ENCODE data around the gene ZMYM4. TPM values are rescaled to one million over a fixed set of nuclear protein-coding genes. Genes with fewer than 3 reads are reported as not detected.
"Not testable (repeated sequence)": the region's sequence is repeated elsewhere in the genome, so short reads cannot be mapped to it uniquely, and the experiment has no call there.

ZMYM4 gene
- polyA plus RNA-seq, 4 donors = 62.3 to 84.8 (median 70.6) TPM

GRCh38 chr1:35449334-35450008 lies 181.0 kb downstream of the ZMYM4 start:
- no peak for DNase-seq (ENCODE audit: low read depth in 4 of 4, low spot score in 3 of 4)

- DNase-seq (ENCODE audit: low read depth in 4 of 4, low spot score in 3 of 4) = peak; percentile 29 to 57 (median 40)
Measured at GRCh38 chr1:35451125-35451528, 182.6 kb downstream of the ZMYM4 start.

- DNase-seq (ENCODE audit: low read depth in 4 of 4, low spot score in 3 of 4) = no peak
Measured at GRCh38 chr1:35452106-35452774, 183.7 kb downstream of the ZMYM4 start.

DNA sequence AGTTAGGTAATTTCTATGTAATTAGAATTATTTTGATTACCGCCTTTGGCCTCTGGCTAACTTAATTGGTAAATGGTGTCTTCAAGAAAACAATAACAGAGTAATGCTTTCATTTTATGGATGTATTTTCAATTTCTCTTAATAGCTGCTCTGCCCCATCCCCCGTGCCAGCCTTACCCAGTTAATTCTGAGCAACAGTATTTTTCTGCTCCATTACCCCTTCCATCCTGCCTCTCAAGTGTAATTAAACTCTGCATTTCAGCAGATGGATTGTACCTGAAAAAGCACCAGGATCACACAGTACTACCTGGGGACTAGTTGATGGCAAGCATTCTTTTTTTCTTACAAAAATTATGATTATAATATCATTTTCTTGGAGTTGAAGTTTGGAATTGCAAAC lies 184.5 kb downstream of the ZMYM4 start:
- peak in 1 of 4 donors; percentile 12 for DNase-seq (ENCODE audit: low read depth in 4 of 4, low spot score in 3 of 4)

DNA sequence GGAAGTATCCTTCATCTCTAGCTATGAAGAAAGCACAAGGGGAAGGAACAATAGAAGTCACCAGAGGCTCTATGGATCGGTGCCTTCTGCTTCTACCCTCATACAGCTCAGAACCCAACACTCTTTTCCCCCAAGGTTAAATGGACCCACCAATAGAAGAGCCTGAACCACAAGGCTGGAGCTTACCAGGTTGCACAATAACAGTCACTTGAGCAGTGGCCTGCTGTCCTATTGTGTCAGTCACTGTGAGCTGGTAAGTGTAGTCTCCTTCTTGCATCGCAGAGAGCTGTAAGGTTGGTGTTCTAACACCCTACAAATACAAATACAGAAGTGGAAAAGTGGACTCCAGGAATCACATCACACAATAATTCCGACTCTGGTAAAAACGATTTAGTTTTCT lies 185.7 kb downstream of the ZMYM4 start:
- DNase-seq (ENCODE audit: low read depth in 4 of 4, low spot score in 3 of 4) = no peak

DNA sequence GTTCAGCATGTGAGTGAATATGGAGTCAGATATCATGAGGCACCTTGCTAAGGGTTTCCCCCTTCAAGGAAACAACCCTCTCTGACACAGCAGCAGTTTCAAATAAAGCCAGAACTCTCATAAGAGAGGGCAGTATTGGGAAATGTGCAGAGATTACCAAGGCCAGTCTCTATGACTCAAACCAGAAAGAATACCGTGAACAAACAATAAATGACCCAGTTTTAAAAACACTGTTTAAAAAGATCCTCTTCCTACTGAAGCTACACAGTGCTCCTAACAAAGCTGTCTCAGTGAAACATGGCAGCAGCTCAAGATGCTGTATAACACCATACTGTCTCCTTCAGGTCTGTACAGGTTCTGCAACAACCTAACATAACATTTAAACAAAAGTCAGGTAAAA lies 186.1 kb downstream of the ZMYM4 start:
- no peak for DNase-seq (ENCODE audit: low read depth in 4 of 4, low spot score in 3 of 4)

DNA sequence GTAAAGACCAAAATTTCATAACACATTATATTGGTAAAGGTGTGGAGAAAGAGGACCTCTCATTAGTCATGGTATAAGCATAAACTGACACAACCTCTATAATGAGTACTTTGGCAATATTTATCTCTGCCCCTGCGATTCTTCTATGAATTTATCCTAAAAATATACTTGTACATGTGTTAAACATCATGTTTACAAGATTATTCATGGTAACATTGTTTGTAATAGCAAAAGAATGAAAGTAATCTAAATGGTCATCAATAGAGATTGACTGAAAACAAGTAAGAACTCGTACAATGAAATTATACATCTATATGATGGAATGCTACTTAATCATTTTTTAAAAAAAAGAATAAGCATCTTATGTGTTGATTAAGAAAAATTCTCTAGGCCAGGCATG lies 192.3 kb downstream of the ZMYM4 start:
- DNase-seq (ENCODE audit: low read depth in 4 of 4, low spot score in 3 of 4) = no peak

DNA sequence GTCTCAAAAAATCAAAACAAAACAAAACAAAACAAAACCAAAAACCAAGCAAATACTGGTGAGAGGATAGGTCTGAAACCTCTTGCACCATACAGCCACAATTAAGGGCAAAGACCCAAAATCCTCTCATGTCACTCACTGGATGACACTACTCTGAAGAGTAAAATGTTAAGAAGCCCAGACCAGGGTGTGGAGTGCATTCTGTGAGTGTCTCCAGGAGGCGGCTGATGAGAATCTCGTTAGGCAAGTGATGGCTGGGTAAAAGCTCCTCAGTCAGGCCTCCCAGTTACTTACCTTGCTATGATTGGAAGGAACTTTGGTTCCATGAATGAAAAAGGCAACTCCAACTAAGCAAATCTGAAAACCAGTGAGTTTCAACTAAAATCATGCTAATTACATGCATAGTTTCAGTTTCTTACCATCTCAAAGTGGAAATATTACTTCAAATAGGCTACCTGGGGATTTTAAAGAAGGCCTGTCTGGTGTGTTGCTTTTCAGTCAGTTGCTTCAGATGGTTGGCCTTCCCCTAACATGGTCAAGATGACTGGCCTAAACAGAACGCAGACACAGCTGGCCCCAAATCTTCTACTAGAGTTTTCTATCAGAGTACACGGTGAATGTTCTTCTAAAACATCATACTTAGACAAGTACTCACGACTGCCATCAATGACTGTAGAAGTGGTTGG lies 193.6 kb downstream of the ZMYM4 start:
- DNase-seq (ENCODE audit: low read depth in 4 of 4, low spot score in 3 of 4) = no peak

DNA sequence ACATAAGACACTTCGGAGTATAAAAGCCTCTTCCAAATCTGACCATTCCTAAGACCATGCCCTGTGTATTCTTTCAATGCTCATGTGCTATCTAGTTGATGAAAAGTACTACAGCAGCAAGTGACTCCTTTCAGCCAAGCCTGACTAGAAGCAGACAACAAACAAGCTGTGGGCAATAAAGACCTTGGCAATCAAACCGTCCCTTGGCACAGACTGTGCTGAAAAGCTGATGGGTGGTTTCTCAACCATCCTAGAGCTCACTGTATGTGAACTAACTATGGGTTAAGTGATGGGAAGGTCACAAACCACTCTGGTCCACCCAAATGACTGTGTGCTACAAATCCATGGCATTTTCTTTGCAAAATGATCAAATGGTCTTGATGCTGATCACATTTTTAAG lies 194.7 kb downstream of the ZMYM4 start:
- DNase-seq (ENCODE audit: low read depth in 4 of 4, low spot score in 3 of 4) = no peak

- DNase-seq (ENCODE audit: low read depth in 4 of 4, low spot score in 3 of 4) = not testable (repeated sequence)
Measured at GRCh38 chr1:35463749-35464148, 195.2 kb downstream of the ZMYM4 start.

GRCh38 chr1:35466120-35466519 lies 197.6 kb downstream of the ZMYM4 start:
- no peak for DNase-seq (ENCODE audit: low read depth in 4 of 4, low spot score in 3 of 4)

DNA sequence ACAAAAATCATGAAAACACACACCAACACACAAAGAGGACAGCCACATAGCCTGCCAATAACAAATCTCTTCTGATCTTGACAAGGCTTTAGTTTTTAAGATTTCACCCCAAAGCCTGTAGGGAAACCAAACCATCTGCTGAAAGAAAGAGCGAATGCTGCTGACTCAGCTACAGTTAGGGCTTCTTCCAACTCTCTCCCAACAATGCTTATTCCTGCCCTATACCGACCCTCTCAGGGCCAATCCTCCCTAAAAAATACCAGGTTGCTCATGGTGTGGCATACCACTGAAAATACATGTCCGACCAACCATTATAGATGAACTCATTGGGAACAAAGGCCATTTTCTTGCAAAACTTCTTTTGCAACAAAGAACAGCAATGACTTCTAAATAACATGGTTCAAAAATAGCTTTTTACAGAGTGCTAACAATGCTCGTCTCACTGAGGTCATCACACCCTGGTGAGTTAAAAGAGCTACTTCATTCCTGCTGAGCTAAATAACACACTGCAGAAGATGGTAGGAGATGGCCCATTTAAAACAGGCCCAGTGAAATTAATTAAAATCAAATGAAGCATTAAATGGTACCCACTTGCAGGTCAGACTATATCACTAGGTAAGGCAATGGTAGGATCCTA lies 202.6 kb downstream of the ZMYM4 start:
- DNase-seq (ENCODE audit: low read depth in 4 of 4, low spot score in 3 of 4) = no peak

Other genes with a start within 250 kb of the ZMYM4 start
- gene ZMYM6, start 236.8 kb upstream of the ZMYM4 start, polyA plus RNA-seq (ENCODE audit: insufficient read length in 4 of 4) = 10 to 100 TPM; 14.0 to 24.3 (median 18.7) TPM
- gene ZMYM1, start 189.3 kb upstream of the ZMYM4 start, polyA plus RNA-seq (ENCODE audit: insufficient read length in 4 of 4) = 10 to 100 TPM; 18.2 to 22.4 (median 21.0) TPM
- 100 to 1,000 TPM; 530 to 904 (median 708) TPM for gene SFPQ, start 75.6 kb upstream of the ZMYM4 start, polyA plus RNA-seq (ENCODE audit: insufficient read length in 4 of 4)

Data from left renal pelvis (tissue), 4 donors.